Daoy (cell line): Measurements from ENCODE around the gene PCDHA1. TPM values are rescaled to one million over a fixed set of nuclear protein-coding genes. Genes with fewer than 3 reads are reported as not detected.

Source experiments
- DNase-seq: peaks from one replicate; pipeline ENCODE4 v3.0.0-alpha.2; 2015; ENCODE audit warnings: low read depth
- total RNA-seq: library from RNA; depleted of rRNA; stranded (reverse); fragments of >200 nt; shearing (Covaris generic); gene quantifications from 2 replicates; pipeline ENCODE4 v1.2.3, GENCODE V29; 2014; rRNA removed

PCDHA1 gene
- total RNA-seq, 1 experiment from 2014 or later = 1.2 TPM

DNA sequence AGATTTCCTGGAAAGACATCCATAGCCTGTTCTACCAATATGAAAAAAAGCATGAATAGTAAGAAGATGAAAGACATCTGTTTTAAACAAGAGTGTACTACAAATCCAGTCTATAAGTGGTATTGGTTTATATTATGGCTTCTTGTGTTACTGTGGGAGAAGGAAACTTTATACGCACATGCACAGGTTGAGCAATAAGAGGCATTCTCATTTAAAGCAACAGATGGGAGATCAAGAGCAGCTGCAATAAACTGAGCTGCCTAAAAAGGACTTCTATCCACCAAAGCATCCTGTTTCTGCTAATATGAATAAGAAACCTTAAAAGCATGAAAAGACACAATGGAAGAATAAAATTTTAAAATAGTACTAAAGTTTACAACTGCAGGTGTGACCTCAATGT lies 256.6 kb downstream of the PCDHA1 start:
- no peak for DNase-seq

DNA sequence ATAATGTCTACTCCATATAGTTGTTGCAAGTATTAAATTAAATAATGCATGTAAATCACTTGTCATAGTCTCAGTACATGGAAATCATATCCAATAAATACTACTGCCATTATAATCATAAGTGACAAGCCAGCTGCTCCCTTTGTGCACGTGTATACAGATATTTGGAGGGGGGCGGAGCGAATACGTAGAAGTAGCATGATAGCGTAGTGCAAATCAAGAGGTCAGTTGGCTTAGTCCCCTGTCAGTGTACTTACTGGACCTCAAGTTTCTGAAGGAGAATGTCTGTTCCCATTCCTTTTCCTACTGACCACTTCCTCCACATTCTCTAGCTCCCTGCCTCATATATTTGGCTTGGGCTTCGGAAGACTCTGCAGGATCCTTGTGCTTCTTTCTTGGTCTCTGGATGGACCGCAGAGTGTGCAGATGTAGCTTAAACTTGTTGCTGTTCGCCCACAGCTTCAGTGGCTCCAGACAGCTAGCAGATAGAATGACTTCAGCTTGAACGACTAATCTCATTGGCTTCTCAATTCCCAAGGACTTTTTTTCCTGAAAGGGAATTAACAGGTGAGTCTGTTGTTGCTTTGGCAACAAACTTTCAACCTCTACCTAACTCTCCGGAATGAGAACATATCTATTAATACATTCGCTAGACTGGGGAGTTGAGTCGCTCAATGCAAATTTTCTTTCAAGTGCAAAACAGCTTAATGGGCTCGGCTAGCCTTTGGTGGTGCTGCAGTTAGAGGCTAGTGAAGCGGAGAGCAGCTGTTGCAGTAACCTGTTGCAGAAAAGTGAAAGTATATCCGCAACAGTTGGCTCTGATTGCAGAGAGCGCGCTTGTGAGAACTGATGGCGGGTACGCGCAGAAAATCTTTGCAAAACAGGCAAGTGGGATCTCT lies 264.9 kb downstream of the PCDHA1 start, which contains the start of gene PCDHB1:
Gene PCDHB1, plus strand, starts transcription at position 753 of the 899 bp plus-strand sequence. Its CDS starts 97 bp downstream, at position 850.
- peak; percentile 26 for DNase-seq

DNA sequence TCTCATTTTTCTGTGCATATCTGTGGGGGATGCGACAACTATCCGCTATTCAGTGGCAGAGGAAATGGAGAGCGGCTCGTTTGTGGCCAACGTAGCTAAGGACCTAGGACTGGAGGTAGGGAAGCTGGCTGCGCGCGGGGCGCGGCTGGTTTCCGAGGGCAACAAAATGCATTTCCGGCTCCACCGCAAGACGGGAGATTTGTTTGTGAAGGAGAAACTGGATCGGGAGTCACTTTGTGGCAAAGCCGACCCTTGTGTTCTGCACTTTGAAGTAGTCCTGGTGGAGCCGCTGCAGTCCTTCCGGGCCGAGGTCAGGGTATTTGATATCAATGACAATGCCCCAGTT lies 265.6 kb downstream of the PCDHA1 start:
- DNase-seq = peak; percentile 22

Other genes starting within 250 kb of the PCDHA1 start
- not detected in 2 replicates for gene EIF4EBP3, start 238.5 kb upstream of the PCDHA1 start, total RNA-seq
- 59.0 and 60.4 TPM in 2 replicates for gene SRA1, start 228.7 kb upstream of the PCDHA1 start, total RNA-seq
- 10.7 and 15.9 TPM in 2 replicates for gene APBB3, start 221.5 kb upstream of the PCDHA1 start, total RNA-seq
- gene SLC35A4, start 221.3 kb upstream of the PCDHA1 start, total RNA-seq = 17.8 and 23.5 TPM in 2 replicates
- gene CD14, start 153.0 kb upstream of the PCDHA1 start, total RNA-seq = 0.11 TPM in 1 of 2 replicates, not detected in the other
- 19.1 and 38.7 TPM in 2 replicates for gene TMCO6, start 146.7 kb upstream of the PCDHA1 start, total RNA-seq
- gene NDUFA2, start 138.5 kb upstream of the PCDHA1 start, total RNA-seq = 64.1 and 70.2 TPM in 2 replicates
- 138 and 190 TPM in 2 replicates for gene IK, start 138.3 kb upstream of the PCDHA1 start, total RNA-seq
- gene WDR55, start 121.2 kb upstream of the PCDHA1 start, total RNA-seq = 16.8 and 22.5 TPM in 2 replicates
- gene DND1, start 112.6 kb upstream of the PCDHA1 start, total RNA-seq = 0.69 and 1.4 TPM in 2 replicates
- 114 and 126 TPM in 2 replicates for gene HARS1, start 94.8 kb upstream of the PCDHA1 start, total RNA-seq
- gene HARS2, start 94.7 kb upstream of the PCDHA1 start, total RNA-seq = 65.1 and 68.8 TPM in 2 replicates
- 84.2 and 124 TPM in 2 replicates for gene ZMAT2, start 85.7 kb upstream of the PCDHA1 start, total RNA-seq
- gene PCDHA2, start 8.7 kb downstream of the PCDHA1 start, total RNA-seq = 0.29 TPM in 1 of 2 replicates, not detected in the other
- gene PCDHA3, start 14.9 kb downstream of the PCDHA1 start, total RNA-seq = 0.12 and 0.34 TPM in 2 replicates
- gene PCDHA4, start 20.9 kb downstream of the PCDHA1 start, total RNA-seq = 1.0 and 3.0 TPM in 2 replicates
- gene PCDHA5, start 35.5 kb downstream of the PCDHA1 start, total RNA-seq = 0.39 and 0.69 TPM in 2 replicates
- gene PCDHA6, start 41.8 kb downstream of the PCDHA1 start, total RNA-seq = 5.4 and 7.0 TPM in 2 replicates
- gene PCDHA7, start 48.1 kb downstream of the PCDHA1 start, total RNA-seq = 0.71 and 0.97 TPM in 2 replicates
- 0.06 TPM in 1 of 2 replicates, not detected in the other for gene PCDHA8, start 55.0 kb downstream of the PCDHA1 start, total RNA-seq
- 0.11 and 0.51 TPM in 2 replicates for gene PCDHA9, start 62.2 kb downstream of the PCDHA1 start, total RNA-seq
- gene PCDHA10, start 69.8 kb downstream of the PCDHA1 start, total RNA-seq = 0.68 and 3.3 TPM in 2 replicates
- gene PCDHA11, start 82.8 kb downstream of the PCDHA1 start, total RNA-seq = 1.9 and 2.0 TPM in 2 replicates
- 0.69 and 1.5 TPM in 2 replicates for gene PCDHA12, start 89.2 kb downstream of the PCDHA1 start, total RNA-seq
- gene PCDHA13, start 96.0 kb downstream of the PCDHA1 start, total RNA-seq = 0.17 and 0.71 TPM in 2 replicates
- gene PCDHAC1, start 140.2 kb downstream of the PCDHA1 start, total RNA-seq = 1.6 and 3.1 TPM in 2 replicates
- 1.2 and 1.3 TPM in 2 replicates for gene PCDHAC2, start 180.3 kb downstream of the PCDHA1 start, total RNA-seq